Measurements from ENCODE around the gene PCDH9. TPM values are rescaled to one million over a fixed set of nuclear protein-coding genes. Genes with fewer than 3 reads are reported as not detected.

PCDH9 gene
- total and polyA plus RNA-seq, 7 experiments from 2014 or later, result 0.08 to 1.3 (median 0.21) TPM

DNA sequence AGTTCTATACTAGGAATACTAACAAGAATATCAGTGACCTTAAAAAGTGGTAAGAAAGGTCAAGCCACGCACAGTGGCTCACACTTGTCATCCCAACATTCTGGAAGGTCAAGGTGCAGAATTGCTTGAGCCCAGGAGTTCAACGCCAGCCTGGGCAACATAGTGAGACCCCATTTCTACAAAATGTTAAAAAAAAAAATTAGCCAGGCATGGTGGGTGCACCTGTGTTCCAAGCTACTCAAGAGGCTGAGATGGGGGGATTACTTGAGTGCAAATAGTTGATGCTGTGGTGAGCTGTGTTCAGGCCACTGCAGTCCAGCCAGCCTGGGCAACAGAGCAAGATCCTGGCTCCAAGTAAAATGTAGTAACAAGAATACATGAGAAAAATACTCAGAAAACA, 61.8 kb downstream of the PCDH9 start:
- no peak for ATAC-seq
- Mint-ChIP-seq H3K9me3 (no peaks in the 10 kb centered on the region), H3K4me1 (no peaks in the 10 kb centered on the region), H3K27me3 (no peaks in the 10 kb centered on the region), H3K27ac (no peak overlapping the region), H3K36me3 (no peaks in the 10 kb centered on the region), H3K4me3 (no peak overlapping the region)
- CTCF ChIA-PET, result no interaction called here
- Histone ChIP-seq H3K27ac (ENCODE audit: low read depth, low read length) (no peak overlapping the region), H3K27me3 (ENCODE audit: control insufficient read depth in 2 of 2, insufficient read depth in 2 of 2, low read length in 2 of 2) (no peaks in the 10 kb centered on the region), H3K4me1 (ENCODE audit: control insufficient read depth in 2 of 2, insufficient read depth in 2 of 2, low read length in 2 of 2) (no peaks in the 10 kb centered on the region), H3K9me3 (ENCODE audit: control insufficient read depth in 2 of 3, low read length in 3 of 3) (no peaks in the 10 kb centered on the region), H3K36me3 (ENCODE audit: control insufficient read depth in 2 of 3, insufficient read depth in 3 of 3, low read length in 3 of 3) (no peaks in the 10 kb centered on the region), H3K4me3 (ENCODE audit: low read length) (no peak overlapping the region)
- POLR2A ChIA-PET, result no interaction called here
- intact Hi-C loops (cut with micrococcal nuclease), result no loop called here
- DNase-seq, result no peak

GRCh38 chr13:67167420-67167819, 62.7 kb downstream of the PCDH9 start:
- H3K4me1 Mint-ChIP-seq, result no peaks in the 10 kb centered on the region
- no peak overlapping the region for H3K27ac Mint-ChIP-seq
- Histone ChIP-seq H3K4me1 (ENCODE audit: control insufficient read depth in 2 of 2, insufficient read depth in 2 of 2, low read length in 2 of 2) (no peaks in the 10 kb centered on the region), H3K36me3 (ENCODE audit: control insufficient read depth in 2 of 3, insufficient read depth in 3 of 3, low read length in 3 of 3) (no peaks in the 10 kb centered on the region), H3K27ac (ENCODE audit: low read depth, low read length) (no peak overlapping the region), H3K4me3 (ENCODE audit: low read length) (no peak overlapping the region), H3K27me3 (ENCODE audit: control insufficient read depth in 2 of 2, insufficient read depth in 2 of 2, low read length in 2 of 2) (no peaks in the 10 kb centered on the region), H3K9me3 (ENCODE audit: control insufficient read depth in 2 of 3, low read length in 3 of 3) (no peaks in the 10 kb centered on the region)
- no peaks in the 10 kb centered on the region for H3K27me3 Mint-ChIP-seq
- intact Hi-C loops (cut with micrococcal nuclease), result no loop called here
- ChIA-PET CTCF (no interaction called here), POLR2A (no interaction called here)
- no peaks in the 10 kb centered on the region for H3K36me3 Mint-ChIP-seq
- no peak for DNase-seq
- no peaks in the 10 kb centered on the region for H3K9me3 Mint-ChIP-seq
- H3K4me3 Mint-ChIP-seq, result no peak overlapping the region
- ATAC-seq, result no peak

- POLR2A ChIA-PET, result no interaction called here
Observed at GRCh38 chr13:67161176-67161575, 69.0 kb downstream of the PCDH9 start.

GRCh38 chr13:67158903-67159302, 71.2 kb downstream of the PCDH9 start:
- CTCF ChIA-PET, result no interaction called here

More at GRCh38 chr13:67161176-67161575, 69.0 kb downstream of the PCDH9 start:
- intact Hi-C loops (cut with micrococcal nuclease), result no loop called here
- CTCF ChIA-PET, result no interaction called here
- Mint-ChIP-seq H3K36me3 (no peaks in the 10 kb centered on the region), H3K9me3 (peaks cover 0 to under 1% (median 0%) of the 10 kb centered on the region in 11 donors), H3K4me1 (no peaks in the 10 kb centered on the region), H3K27me3 (peaks cover 0 to under 1% (median 0%) of the 10 kb centered on the region in 5 donors), H3K4me3 (no peak overlapping the region), H3K27ac (no peak overlapping the region)
- Histone ChIP-seq H3K4me1 (ENCODE audit: control insufficient read depth in 2 of 2, insufficient read depth in 2 of 2, low read length in 2 of 2) (no peaks in the 10 kb centered on the region), H3K27me3 (ENCODE audit: control insufficient read depth in 2 of 2, insufficient read depth in 2 of 2, low read length in 2 of 2) (no peaks in the 10 kb centered on the region), H3K9me3 (ENCODE audit: control insufficient read depth in 2 of 3, low read length in 3 of 3) (no peaks in the 10 kb centered on the region), H3K4me3 (ENCODE audit: low read length) (no peak overlapping the region), H3K27ac (ENCODE audit: low read depth, low read length) (no peak overlapping the region), H3K36me3 (ENCODE audit: control insufficient read depth in 2 of 3, insufficient read depth in 3 of 3, low read length in 3 of 3) (no peaks in the 10 kb centered on the region)
- DNase-seq (no peak), ATAC-seq (no peak)

DNA sequence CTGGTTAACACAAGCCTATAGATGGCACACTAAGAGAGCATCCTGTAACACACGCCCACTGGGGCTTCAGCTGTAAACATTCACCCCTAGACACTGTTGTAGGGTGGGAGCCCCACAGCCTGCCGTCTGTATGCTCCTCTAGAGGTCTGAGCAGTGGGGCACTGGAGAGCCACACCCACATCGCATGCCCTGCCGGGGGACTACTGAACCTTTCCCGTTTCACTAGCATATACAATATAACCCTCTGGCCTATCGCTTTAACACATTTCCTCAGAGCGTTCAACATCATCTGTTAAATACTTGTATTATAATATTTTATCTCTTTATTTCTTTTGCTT, 73.4 kb downstream of the PCDH9 start:
- H3K4me3 ChIP-seq (ENCODE audit: low read length), result no peak overlapping the region
- Mint-ChIP-seq H3K4me1 (no peaks in the 10 kb centered on the region), H3K27ac (no peak overlapping the region), H3K36me3 (no peaks in the 10 kb centered on the region), H3K27me3 (peaks cover 0 to 4% (median 0%) of the 10 kb centered on the region in 5 donors), H3K9me3 (peaks cover 0 to 4% (median 0%) of the 10 kb centered on the region in 11 donors), H3K4me3 (no peak overlapping the region)
- ChIA-PET CTCF (no interaction called here), POLR2A (no interaction called here)
- DNase-seq (no peak), ATAC-seq (no peak)
- no peak overlapping the region for H3K27ac ChIP-seq (ENCODE audit: low read depth, low read length)
- H3K4me1 ChIP-seq (ENCODE audit: control insufficient read depth in 2 of 2, insufficient read depth in 2 of 2, low read length in 2 of 2), result no peaks in the 10 kb centered on the region
- no peaks in the 10 kb centered on the region for H3K9me3 ChIP-seq (ENCODE audit: control insufficient read depth in 2 of 3, low read length in 3 of 3)
- intact Hi-C loops (cut with micrococcal nuclease), result no loop called here
- no peaks in the 10 kb centered on the region for H3K36me3 ChIP-seq (ENCODE audit: control insufficient read depth in 2 of 3, insufficient read depth in 3 of 3, low read length in 3 of 3)
- no peaks in the 10 kb centered on the region for H3K27me3 ChIP-seq (ENCODE audit: control insufficient read depth in 2 of 2, insufficient read depth in 2 of 2, low read length in 2 of 2)

More at GRCh38 chr13:67158903-67159302, 71.2 kb downstream of the PCDH9 start:
- POLR2A ChIA-PET, result no interaction called here
- H3K27ac ChIP-seq (ENCODE audit: low read depth, low read length), result no peak overlapping the region
- Mint-ChIP-seq H3K4me1 (no peaks in the 10 kb centered on the region), H3K27ac (no peak overlapping the region), H3K9me3 (peaks cover 0 to 4% (median 0%) of the 10 kb centered on the region in 11 donors), H3K36me3 (no peaks in the 10 kb centered on the region), H3K27me3 (peaks cover 0 to 4% (median 0%) of the 10 kb centered on the region in 5 donors), H3K4me3 (no peak overlapping the region)
- intact Hi-C loops (cut with micrococcal nuclease), result no loop called here
- no peak for DNase-seq
- ATAC-seq, result no peak
- H3K9me3 ChIP-seq (ENCODE audit: control insufficient read depth in 2 of 3, low read length in 3 of 3), result no peaks in the 10 kb centered on the region
- H3K4me1 ChIP-seq (ENCODE audit: control insufficient read depth in 2 of 2, insufficient read depth in 2 of 2, low read length in 2 of 2), result no peaks in the 10 kb centered on the region
- no peaks in the 10 kb centered on the region for H3K27me3 ChIP-seq (ENCODE audit: control insufficient read depth in 2 of 2, insufficient read depth in 2 of 2, low read length in 2 of 2)
- H3K36me3 ChIP-seq (ENCODE audit: control insufficient read depth in 2 of 3, insufficient read depth in 3 of 3, low read length in 3 of 3), result no peaks in the 10 kb centered on the region
- H3K4me3 ChIP-seq (ENCODE audit: low read length), result no peak overlapping the region

GRCh38 chr13:67155898-67156722, 74.0 kb downstream of the PCDH9 start:
- Mint-ChIP-seq H3K4me3 (no peak overlapping the region), H3K9me3 (peaks cover 0 to 4% (median 0%) of the 10 kb centered on the region in 11 donors), H3K27me3 (peaks cover 0 to 4% (median 0%) of the 10 kb centered on the region in 5 donors), H3K36me3 (no peaks in the 10 kb centered on the region), H3K4me1 (no peaks in the 10 kb centered on the region), H3K27ac (no peak overlapping the region)
- Histone ChIP-seq H3K36me3 (ENCODE audit: control insufficient read depth in 2 of 3, insufficient read depth in 3 of 3, low read length in 3 of 3) (no peaks in the 10 kb centered on the region), H3K27me3 (ENCODE audit: control insufficient read depth in 2 of 2, insufficient read depth in 2 of 2, low read length in 2 of 2) (no peaks in the 10 kb centered on the region), H3K27ac (ENCODE audit: low read depth, low read length) (no peak overlapping the region), H3K9me3 (ENCODE audit: control insufficient read depth in 2 of 3, low read length in 3 of 3) (no peaks in the 10 kb centered on the region), H3K4me3 (ENCODE audit: low read length) (no peak overlapping the region), H3K4me1 (ENCODE audit: control insufficient read depth in 2 of 2, insufficient read depth in 2 of 2, low read length in 2 of 2) (no peaks in the 10 kb centered on the region)
- ChIA-PET POLR2A (no interaction called here), CTCF (no interaction called here)
- intact Hi-C loops (cut with micrococcal nuclease), result no loop called here
- DNase-seq, result no peak
- no peak for ATAC-seq

- Histone ChIP-seq H3K27ac (ENCODE audit: low read depth, low read length) (no peak overlapping the region), H3K4me1 (ENCODE audit: control insufficient read depth in 2 of 2, insufficient read depth in 2 of 2, low read length in 2 of 2) (no peaks in the 10 kb centered on the region), H3K9me3 (ENCODE audit: control insufficient read depth in 2 of 3, low read length in 3 of 3) (no peaks in the 10 kb centered on the region), H3K36me3 (ENCODE audit: control insufficient read depth in 2 of 3, insufficient read depth in 3 of 3, low read length in 3 of 3) (no peaks in the 10 kb centered on the region), H3K4me3 (ENCODE audit: low read length) (no peak overlapping the region), H3K27me3 (ENCODE audit: control insufficient read depth in 2 of 2, insufficient read depth in 2 of 2, low read length in 2 of 2) (no peaks in the 10 kb centered on the region)
- no peaks in the 10 kb centered on the region for H3K36me3 Mint-ChIP-seq
- peaks cover 0 to 4% (median 0%) of the 10 kb centered on the region in 11 donors for H3K9me3 Mint-ChIP-seq
- POLR2A ChIA-PET, result no interaction called here
- no peak overlapping the region for H3K27ac Mint-ChIP-seq
- H3K27me3 Mint-ChIP-seq, result peaks cover 0 to 4% (median 0%) of the 10 kb centered on the region in 5 donors
- H3K4me1 Mint-ChIP-seq, result peaks cover 0 to under 1% (median 0%) of the 10 kb centered on the region in 7 donors
- CTCF ChIA-PET, result no interaction called here
- H3K4me3 Mint-ChIP-seq, result no peak overlapping the region
- DNase-seq (no peak), ATAC-seq (no peak)
- intact Hi-C loops (cut with micrococcal nuclease), result no loop called here
Observed at GRCh38 chr13:67152085-67152484, 78.1 kb downstream of the PCDH9 start.
